LNCAP (cell line): ENCODE results near the gene MCF2L2.

Source experiments
- TF ChIP-seq, protein P1 (sequence below): fragments of 450-650 bp; IDR thresholded peaks from 2 replicates; pipeline ENCODE4 v1.5.1; 2017; ENCODE audit warnings: mild to moderate bottlenecking

The MCF2L2 gene

DNA sequence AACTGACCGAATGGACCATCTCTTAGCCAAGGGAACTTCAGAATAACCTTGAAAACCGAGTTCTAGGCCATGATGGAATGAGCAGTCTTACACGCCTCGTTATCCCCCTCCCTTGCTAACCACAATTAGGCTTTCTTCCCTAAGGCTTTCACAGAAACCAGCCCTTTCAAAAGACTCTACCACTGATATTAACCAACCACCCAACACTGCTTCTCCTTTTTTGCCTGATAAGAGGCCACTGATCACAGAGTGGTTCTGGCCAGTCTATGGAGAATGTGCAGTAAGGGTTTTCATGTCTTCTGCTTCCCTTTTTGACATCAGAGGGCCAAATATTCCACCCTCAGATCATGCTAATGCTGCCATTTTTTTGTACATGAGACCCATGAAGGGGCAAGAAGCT is 59.3 kb downstream of the MCF2L2 start:
- TF ChIP-seq, protein P1, sequence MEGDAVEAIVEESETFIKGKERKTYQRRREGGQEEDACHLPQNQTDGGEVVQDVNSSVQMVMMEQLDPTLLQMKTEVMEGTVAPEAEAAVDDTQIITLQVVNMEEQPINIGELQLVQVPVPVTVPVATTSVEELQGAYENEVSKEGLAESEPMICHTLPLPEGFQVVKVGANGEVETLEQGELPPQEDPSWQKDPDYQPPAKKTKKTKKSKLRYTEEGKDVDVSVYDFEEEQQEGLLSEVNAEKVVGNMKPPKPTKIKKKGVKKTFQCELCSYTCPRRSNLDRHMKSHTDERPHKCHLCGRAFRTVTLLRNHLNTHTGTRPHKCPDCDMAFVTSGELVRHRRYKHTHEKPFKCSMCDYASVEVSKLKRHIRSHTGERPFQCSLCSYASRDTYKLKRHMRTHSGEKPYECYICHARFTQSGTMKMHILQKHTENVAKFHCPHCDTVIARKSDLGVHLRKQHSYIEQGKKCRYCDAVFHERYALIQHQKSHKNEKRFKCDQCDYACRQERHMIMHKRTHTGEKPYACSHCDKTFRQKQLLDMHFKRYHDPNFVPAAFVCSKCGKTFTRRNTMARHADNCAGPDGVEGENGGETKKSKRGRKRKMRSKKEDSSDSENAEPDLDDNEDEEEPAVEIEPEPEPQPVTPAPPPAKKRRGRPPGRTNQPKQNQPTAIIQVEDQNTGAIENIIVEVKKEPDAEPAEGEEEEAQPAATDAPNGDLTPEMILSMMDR: no peak

DNA sequence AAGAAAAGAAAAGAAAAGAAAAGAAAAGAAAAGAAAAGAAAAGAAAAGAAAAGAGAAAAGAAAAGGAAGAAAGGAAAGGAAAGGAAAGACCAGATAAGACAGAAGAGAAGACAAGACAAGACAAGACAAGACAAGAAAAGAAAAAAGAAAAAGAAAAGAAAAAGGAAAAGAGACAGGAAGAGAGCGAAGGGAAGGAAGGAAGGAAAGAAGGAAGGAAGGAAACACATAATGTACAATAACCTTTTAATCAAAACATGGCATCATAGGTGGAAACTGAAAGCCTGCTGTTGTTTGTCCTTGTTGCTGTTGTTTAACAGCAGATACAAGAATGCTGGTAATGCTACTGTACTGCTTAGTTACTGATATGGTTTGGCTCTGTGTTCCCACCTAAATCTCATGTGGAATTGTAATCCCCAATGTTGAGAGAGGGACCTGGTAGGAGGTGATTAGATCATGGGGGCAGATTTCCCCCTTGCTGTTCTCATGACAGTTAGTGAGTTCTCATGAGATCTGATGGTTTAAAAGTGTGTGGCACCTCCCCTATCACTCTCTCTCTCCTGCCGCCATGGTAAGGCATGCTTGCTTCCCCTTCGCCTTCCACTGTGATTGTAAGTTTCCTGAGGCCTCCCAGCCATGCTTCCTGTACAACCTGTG is 67.3 kb downstream of the MCF2L2 start:
- TF ChIP-seq, protein P1: no peak

DNA sequence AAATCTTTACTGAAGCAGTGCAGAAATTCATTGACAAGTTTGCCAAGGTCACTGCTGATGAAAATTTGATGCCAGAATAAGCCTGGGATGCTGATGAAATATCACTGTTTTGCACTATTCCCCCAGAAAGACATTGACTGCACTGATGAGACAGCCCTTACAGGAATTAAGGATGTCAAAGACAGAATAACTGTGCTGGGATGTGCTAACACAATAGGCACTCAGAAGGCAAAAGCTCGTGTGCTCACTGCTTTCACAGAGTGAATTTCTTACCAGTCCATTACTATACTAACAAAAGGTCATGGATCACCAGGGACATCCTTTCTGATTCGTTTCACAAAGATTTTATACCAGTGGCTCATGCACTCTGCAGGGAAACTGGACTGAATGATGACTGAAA is 69.4 kb downstream of the MCF2L2 start:
- TF ChIP-seq, protein P1: no peak

DNA sequence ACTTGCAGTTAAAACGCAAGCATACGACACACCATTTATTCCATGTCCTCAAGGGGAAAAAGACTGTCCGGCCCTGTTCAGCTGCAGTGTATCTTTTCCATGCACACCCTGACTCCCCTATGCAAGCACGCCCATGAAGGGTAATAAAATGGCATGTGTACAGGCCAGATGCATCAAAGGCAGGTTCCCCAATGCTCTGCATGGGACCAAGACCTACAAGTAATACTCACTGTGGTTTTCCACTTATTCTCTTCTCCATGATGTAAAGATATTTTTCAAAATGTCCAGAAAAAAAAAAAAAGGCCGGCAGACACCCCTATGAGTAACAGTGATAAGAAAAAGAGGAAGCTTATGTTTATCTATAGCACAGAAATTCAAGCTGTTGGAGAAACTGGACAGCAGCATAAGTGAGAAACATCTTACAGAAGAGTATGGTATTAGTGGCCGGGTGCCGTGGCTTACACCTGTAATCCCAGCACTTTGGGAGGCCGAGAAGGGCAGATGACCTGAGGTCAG is 70.8 kb downstream of the MCF2L2 start:
- TF ChIP-seq, protein P1: no peak

DNA sequence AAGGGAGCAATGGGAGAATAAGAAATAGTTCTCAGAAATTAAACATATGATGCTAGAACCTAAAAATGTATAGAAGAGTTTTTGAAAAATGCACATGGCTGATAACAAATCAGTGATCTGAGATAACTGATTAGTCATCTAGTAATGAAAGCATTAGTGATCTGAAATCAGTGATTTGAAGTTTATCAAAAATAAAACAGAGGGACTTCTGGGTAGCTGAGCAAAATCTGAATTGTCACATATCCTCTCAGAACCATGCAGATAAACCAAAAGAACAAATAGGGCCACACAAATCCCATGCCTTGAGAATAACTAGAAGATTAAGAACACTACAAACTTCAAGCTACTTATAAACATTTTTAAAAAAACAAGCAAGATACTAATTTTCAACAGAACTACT is 71.5 kb downstream of the MCF2L2 start:
- TF ChIP-seq, protein P1: no peak

DNA sequence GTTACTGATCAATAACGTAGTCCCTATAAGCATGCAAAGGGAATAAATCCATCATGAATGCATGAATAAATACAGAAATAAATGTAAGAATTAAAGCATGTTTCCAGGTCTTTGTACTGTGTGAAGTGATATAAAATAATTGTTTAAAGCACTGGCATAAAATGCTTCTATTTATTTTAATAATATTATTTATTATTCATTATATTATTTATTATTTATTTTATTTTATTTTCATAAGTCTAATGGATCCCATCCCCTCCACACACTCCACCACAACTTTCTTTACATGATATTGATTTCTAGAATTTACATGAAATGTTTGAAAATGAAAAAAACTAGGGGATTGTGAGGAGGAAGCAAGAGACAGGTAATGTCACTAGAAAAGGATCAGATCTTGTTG is 73.5 kb downstream of the MCF2L2 start:
- TF ChIP-seq, protein P1: no peak

DNA sequence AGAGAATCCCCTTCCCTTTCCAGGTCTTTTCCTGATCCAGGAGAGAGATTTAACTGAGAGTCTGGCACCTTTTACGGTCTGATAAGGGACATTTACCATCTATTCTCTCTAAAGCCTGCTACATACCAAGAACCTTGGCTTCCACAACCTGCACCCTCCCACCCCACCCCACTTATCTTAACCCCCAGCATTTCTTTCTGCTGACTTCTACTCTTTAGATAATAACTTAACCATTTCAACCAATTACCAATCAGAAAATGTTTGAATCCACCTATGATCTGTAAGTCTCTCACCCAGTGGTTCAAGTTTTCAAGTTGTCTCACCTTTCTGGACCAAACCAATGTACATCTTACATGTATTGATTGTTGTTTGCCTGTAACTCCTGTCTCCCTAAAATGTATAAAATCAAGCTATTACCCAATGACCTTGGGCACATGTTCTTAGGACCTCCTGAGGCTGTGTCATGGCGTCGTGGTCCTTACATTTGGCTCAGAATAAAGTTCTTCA is 74.0 kb downstream of the MCF2L2 start:
- TF ChIP-seq, protein P1: no peak
